HG03060 (cell line): ENCODE measurements around the gene NAALAD2.
"Not testable (repeated sequence)": the region's sequence is repeated elsewhere in the genome, so short reads cannot be mapped to it uniquely, and the experiment has no call there.

Source experiments
- ATAC-seq: cut with Tn5 transposase; IDR thresholded peaks from one replicate; pipeline ENCODE4 v1.9.1; 2021; ENCODE audit warnings: low read depth, moderate number of reproducible peaks; ENCODE audit not compliant: unreplicated experiment

Gene NAALAD2

DNA sequence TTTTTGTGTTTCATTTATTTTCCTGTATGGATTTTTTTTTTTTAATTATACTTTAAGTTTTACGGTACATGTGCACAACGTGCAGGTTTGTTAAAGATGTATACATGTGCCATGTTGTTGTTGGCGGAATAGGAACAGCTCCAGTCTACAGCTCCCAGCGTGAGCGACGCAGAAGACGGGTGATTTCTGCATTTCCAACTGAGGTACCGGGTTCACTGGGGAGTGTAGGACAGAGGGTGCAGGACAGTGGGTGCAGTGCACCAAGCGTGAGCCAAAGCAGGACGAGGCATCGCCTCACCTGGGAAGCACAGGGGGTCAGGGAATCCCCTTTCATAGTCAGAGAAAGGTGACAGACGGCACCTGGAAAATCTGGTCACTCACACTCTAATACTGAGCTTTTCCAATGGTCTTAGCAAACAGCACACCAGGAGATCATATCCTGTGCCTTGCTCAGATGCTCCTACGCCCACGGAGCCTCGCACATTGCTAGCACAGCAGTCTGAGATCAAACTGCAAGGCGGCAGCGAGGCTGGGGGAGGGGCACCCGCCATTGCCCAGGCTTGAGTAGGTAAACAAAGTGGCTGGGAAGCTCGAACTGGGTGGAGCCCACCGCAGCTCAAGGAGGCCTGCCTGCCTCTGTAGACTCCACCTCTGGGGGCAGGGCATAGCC is 105.6 kb downstream of the NAALAD2 start:
- ATAC-seq: not testable (repeated sequence)

DNA sequence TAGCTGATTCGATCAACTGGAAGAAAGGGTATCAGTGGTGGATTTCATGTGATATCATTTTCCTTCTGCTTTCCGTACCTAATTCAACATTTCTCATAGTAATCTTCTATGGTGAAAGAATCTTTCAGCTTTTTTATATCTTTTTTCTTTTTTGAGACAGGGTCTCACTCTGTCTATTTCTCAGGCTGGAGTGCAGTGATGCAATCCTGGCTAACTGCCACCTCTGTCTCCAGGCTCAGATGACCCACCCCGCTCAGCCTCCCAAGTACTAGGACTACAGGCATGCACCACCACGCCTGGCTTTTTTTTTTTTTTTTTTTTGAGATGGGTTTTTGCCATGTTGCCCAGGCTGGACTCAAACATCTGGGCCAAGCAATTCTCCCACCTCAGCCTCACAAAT is 107.0 kb downstream of the NAALAD2 start:
- ATAC-seq: no peak
